Stomach (tissue), 9 donors: ENCODE results near the gene FDX1. TPM values are rescaled to one million over a fixed set of nuclear protein-coding genes. Genes with fewer than 3 reads are reported as not detected.

Experiments used
- DNase-seq, 2 donors: peaks; one replicate each; pipeline versions ENCODE4 v3.0.0 to v3.0.0-alpha.2; 2013 to 2019
- H3K27ac ChIP-seq, 5 donors: fragments of 200-600 bp in 4 of 5; sonication (generic) in 4 of 5; one replicate each; pipeline ENCODE4 v1.5.1; 2013 to 2019; ENCODE audit warnings: mild to moderate bottlenecking in 1 of 5, moderate library complexity in 1 of 5
- H3K27me3 ChIP-seq, 3 donors: fragments of 200-600 bp; sonication (generic); one replicate each; pipeline ENCODE4 v1.5.1; 2017 to 2019; ENCODE audit warnings: mixed run types in 1 of 3
- H3K36me3 ChIP-seq, 4 donors: fragments of 200-600 bp; sonication (generic); 1 replicate in 3 of 4; 2 replicates in 1 of 4; pipeline ENCODE4 v1.5.1; 2016 to 2019
- H3K4me1 ChIP-seq, 4 donors: fragments of 200-600 bp; sonication (generic); one replicate each; pipeline ENCODE4 v1.5.1; 2016 to 2019
- H3K4me3 ChIP-seq, 4 donors: fragments of 200-600 bp; sonication (generic) in 3 of 4; one replicate each; pipeline ENCODE4 v1.5.1; 2016 to 2019; ENCODE audit warnings: mild to moderate bottlenecking in 1 of 4
- H3K9me3 ChIP-seq, 4 donors: fragments of 200-600 bp; sonication (generic); one replicate each; pipeline ENCODE4 v1.5.1; 2016 to 2019
- EP300 ChIP-seq: sonication (generic); formaldehyde crosslinking; IDR thresholded peaks from one replicate; pipeline ENCODE4 v1.6.1; 2017; ENCODE audit warnings: antibody characterized with exemption
- POLR2A ChIP-seq, 4 donors: fragments of 450-650 bp; IDR thresholded peaks; one replicate each; pipeline ENCODE4 v1.6.1; 2016; ENCODE audit warnings: antibody characterized with exemption in 4 of 4, control low read depth in 2 of 4, mild to moderate bottlenecking in 1 of 4, moderate library complexity in 1 of 4
- POLR2AphosphoS5 ChIP-seq, 3 donors: sonication (generic); formaldehyde crosslinking; IDR thresholded peaks; one replicate each; pipeline ENCODE4 v1.6.1; 2016; ENCODE audit warnings: antibody characterized with exemption in 3 of 3
- WGBS, 5 donors: extraction: QIAGEN DNeasy Blood & Tissue Kit in 3 of 5; methylation state at CpG; one replicate each; pipeline versions ENCODE4 v1.1.5 to v1.1.7; 2013 to 2018; 5-methylcytosine and 5-hydroxymethylcytosine counted together
- intact Hi-C: fragments of 100-400 bp; cut with DNase I; formaldehyde crosslinking; loops from one replicate; pipeline ENCODE4 v1.15.1; 2023; ENCODE audit warnings: low total_unique reads
- polyA plus RNA-seq, 3 donors: library from polyadenylated mRNA; stranded (reverse); fragments of 200-250 nt; gene quantifications; one replicate each; pipeline ENCODE4 v1.2.3, GENCODE V29; 2013
- total RNA-seq, 5 donors: library from RNA; depleted of rRNA; stranded (reverse); fragments of >200 nt; gene quantifications; one replicate each; pipeline versions ENCODE4 v1.1.0 to v1.2.3, GENCODE V29; 2014 to 2016
- TF ChIP-seq, protein P1 (sequence below), 7 experiments: fragments of 450-650 bp in 4 of 7; fragments of 200-600 bp in 3 of 7; sonication (generic) in 3 of 7; IDR thresholded peaks; one replicate each; pipeline ENCODE4 v1.5.1; 2016 to 2019; ENCODE audit warnings: antibody characterized with exemption in 7 of 7, control low read depth in 2 of 7, mild to moderate bottlenecking in 1 of 7
- donor health status: healthy with polysubstance abuse.
- donor health status: Bipolar disorder and iron deficiency.
- donor health status: healthy.

FDX1 gene
- total and polyA plus RNA-seq, 8 donors: 0.58 to 78.8 (median 22.8) TPM

GRCh38 chr11:110470716-110471115, 41.0 kb downstream of the FDX1 start:
- Histone ChIP-seq H3K27me3 (no peaks in the 10 kb centered on the region), H3K9me3 (no peaks in the 10 kb centered on the region), H3K27ac (no peak overlapping the region), H3K4me3 (no peak overlapping the region), H3K36me3 (peaks cover 0 to 6% (median 5%) of the 10 kb centered on the region in 4 donors), H3K4me1 (no peaks in the 10 kb centered on the region)
- intact Hi-C loops: loop anchor here (10.0 kb wide), 1 partner anchor 754 kb away; no protein-coding TSS in a partner anchor
- TF ChIP-seq POLR2A (IDR thresholded peaks at IDR 0.05) (no peak), EP300 (no peak), POLR2AphosphoS5 (IDR thresholded peaks at IDR 0.05) (no peak)
- TF ChIP-seq, protein P1, sequence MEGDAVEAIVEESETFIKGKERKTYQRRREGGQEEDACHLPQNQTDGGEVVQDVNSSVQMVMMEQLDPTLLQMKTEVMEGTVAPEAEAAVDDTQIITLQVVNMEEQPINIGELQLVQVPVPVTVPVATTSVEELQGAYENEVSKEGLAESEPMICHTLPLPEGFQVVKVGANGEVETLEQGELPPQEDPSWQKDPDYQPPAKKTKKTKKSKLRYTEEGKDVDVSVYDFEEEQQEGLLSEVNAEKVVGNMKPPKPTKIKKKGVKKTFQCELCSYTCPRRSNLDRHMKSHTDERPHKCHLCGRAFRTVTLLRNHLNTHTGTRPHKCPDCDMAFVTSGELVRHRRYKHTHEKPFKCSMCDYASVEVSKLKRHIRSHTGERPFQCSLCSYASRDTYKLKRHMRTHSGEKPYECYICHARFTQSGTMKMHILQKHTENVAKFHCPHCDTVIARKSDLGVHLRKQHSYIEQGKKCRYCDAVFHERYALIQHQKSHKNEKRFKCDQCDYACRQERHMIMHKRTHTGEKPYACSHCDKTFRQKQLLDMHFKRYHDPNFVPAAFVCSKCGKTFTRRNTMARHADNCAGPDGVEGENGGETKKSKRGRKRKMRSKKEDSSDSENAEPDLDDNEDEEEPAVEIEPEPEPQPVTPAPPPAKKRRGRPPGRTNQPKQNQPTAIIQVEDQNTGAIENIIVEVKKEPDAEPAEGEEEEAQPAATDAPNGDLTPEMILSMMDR (IDR thresholded peaks at IDR 0.05): no peak
- no peak for DNase-seq
- WGBS, 5 donors: 79 to 96% (median 88%) methylated on average over 2 of the region's 2 CpGs

DNA sequence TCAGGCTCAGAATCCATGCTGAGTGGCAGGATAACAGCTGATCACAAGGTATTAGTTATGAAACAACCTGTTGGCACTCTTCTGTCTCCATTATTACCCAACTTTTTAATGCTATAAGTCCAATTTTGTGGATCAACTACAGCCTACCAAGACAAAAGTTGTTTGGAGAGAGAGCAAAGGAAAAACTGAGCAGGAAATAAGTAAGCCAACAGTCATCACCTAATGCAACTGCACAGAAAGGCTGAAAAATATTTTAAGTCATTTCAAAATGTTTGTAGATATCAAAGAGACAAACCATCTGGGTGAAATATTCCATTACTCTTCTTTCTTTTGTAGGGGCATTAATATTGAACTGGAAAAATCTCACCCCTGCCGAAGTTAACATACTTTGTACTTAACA, 41.6 kb downstream of the FDX1 start:
- Histone ChIP-seq H3K36me3 (peaks cover 0 to 6% (median 5%) of the 10 kb centered on the region in 4 donors), H3K9me3 (no peaks in the 10 kb centered on the region), H3K27me3 (no peaks in the 10 kb centered on the region), H3K4me1 (no peaks in the 10 kb centered on the region), H3K27ac (no peak overlapping the region), H3K4me3 (no peak overlapping the region)
- TF ChIP-seq, protein P1 (IDR thresholded peaks at IDR 0.05): no peak
- no peak for TF ChIP-seq POLR2A (IDR thresholded peaks at IDR 0.05)
- TF ChIP-seq POLR2AphosphoS5 (IDR thresholded peaks at IDR 0.05): no peak
- TF ChIP-seq EP300: no peak
- intact Hi-C loops: loop anchor here (10.0 kb wide), 1 partner anchor 753 kb away; no protein-coding TSS in a partner anchor
- no peak for DNase-seq
- 78 to 93% (median 85%) methylated on average over 1 of the region's 1 CpG for WGBS, 5 donors

DNA sequence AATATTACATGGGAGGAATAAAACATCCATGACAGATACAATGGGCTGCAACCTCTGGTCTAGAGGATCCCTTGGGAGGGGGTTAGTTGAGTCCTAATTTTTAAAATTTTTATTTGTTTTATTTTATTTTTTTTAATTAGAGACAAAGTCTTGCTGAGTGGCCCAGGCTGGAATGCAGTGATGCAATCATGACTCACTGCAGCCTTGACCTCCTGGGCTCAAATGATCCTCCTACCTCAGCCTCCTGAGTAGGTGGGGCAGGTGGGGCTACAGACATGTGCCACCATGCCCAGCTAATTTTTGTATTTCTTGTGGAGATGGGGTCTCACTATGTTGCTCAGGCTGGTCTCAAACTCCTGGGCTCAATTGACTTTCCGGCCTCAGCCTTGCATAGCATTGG, 43.1 kb downstream of the FDX1 start:
- H3K4me1 ChIP-seq: no peaks in the 10 kb centered on the region
- no peak overlapping the region for H3K4me3 ChIP-seq
- no peaks in the 10 kb centered on the region for H3K9me3 ChIP-seq
- H3K36me3 ChIP-seq: peaks cover 0 to 4% (median 2%) of the 10 kb centered on the region in 4 donors
- no peak overlapping the region for H3K27ac ChIP-seq
- TF ChIP-seq POLR2A (IDR thresholded peaks at IDR 0.05) (no peak), POLR2AphosphoS5 (IDR thresholded peaks at IDR 0.05) (peak in 1 of 3 donors; percentile 11)
- TF ChIP-seq, protein P1 (IDR thresholded peaks at IDR 0.05): no peak
- intact Hi-C loops: loop anchor here (10.0 kb wide), 1 partner anchor 752 kb away; no protein-coding TSS in a partner anchor
- no peak for DNase-seq
- 82 to 100% (median 100%) methylated on average over 1 of the region's 1 CpG for WGBS, 5 donors
- H3K27me3 ChIP-seq: no peaks in the 10 kb centered on the region

- intact Hi-C loops: loop anchor here (10.0 kb wide), 1 partner anchor 751 kb away; no protein-coding TSS in a partner anchor
- TF ChIP-seq POLR2A (IDR thresholded peaks at IDR 0.05) (no peak), POLR2AphosphoS5 (IDR thresholded peaks at IDR 0.05) (no peak), EP300 (no peak)
- TF ChIP-seq, protein P1 (IDR thresholded peaks at IDR 0.05): no peak
- Histone ChIP-seq H3K27me3 (no peaks in the 10 kb centered on the region), H3K9me3 (no peaks in the 10 kb centered on the region), H3K4me3 (no peak overlapping the region), H3K4me1 (no peaks in the 10 kb centered on the region), H3K27ac (no peak overlapping the region), H3K36me3 (peaks cover 0 to 4% (median 0%) of the 10 kb centered on the region in 4 donors)
- 88 to 96% (median 91%) methylated on average over 7 of the region's 7 CpGs for WGBS, 5 donors
- peak in 1 of 2 donors; percentile 27 for DNase-seq
Measured at GRCh38 chr11:110473706-110474105, 44.0 kb downstream of the FDX1 start.
